Esophagus mucosa (tissue), 1 donor: ENCODE results near the gene PPP3R1. TPM values are rescaled to one million over a fixed set of nuclear protein-coding genes. Genes with fewer than 3 reads are reported as not detected.

Experiments
- ATAC-seq: fragments of 200-7000 bp; cut with Tn5 transposase; one replicate; pipeline ENCODE4 v1.9.1; 2020
- total RNA-seq: library from RNA; stranded (reverse); gene quantifications from one replicate; pipeline ENCODE4 v1.2.4, GENCODE V29; 2023
- donor health status: DM: yes; HTN: yes; CAD: no.

PPP3R1 gene
- 40.8 TPM for total RNA-seq

DNA sequence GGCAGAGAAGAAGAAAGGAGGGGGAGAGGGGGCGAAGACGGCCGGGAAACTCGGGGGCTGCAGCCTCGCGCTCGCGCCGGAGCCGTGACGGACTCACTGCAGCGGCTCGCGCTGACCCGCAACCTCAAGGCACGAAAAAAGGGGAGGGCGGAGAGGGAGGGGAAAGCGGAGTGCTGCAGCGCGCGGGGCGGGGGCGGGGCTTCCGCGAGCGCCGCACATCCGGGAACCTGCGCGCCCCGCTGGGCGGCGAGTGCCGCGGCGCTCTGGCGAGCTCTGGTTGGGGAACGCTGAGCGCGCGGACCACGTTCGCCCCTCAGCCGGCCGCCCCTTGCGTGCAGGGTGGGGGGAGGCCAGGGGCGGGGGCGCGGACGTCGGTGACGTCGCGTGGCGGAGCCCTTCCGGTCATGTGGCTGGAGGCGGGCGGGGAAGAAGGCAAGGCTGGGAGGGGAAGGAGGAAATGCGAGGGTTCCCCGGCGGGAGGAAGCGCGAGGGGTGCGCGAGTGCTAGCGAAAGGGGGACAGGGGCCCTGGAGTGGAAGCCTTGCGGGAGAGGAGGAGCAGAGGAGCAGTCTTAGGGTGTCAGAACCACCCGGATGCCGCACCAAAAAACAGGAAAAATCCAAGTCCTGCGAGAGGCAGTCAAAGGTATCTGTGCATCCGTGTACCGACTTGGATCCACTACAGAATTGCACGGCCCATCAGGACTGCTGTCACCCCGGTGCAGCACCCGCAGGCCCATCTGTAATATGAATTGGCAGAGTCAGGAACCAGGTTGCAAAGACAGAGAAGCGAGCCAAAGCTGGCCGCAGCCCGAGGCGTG lies at the start of gene PPP3R1:
PPP3R1 (minus strand) TSS at position 133 of the 819 bp plus-strand sequence. CDS start 405 bp downstream, outside the sequence.
- ATAC-seq: peak; percentile 97

GRCh38 chr2:68295516-68295915 lies 43.2 kb upstream of the PPP3R1 start:
- no peak for ATAC-seq

DNA sequence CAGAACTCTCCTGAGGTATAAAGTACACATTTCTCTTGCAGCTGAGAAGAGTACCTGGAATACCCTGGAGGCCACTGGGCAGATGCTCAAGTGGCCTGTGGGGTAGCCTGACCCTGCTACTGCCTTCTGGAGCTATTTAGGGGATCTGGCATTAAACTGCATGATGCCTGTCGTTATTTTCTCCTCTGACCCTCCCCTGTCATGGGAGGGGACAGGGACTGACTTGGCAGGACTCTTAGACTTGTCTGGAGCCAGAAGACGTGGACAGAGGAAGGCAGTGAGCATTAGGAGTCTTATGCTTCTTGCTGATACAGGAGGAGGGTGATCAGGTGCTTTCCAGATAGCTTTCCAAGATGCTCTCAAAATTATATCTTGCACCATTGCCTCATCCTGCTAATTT lies 42.6 kb upstream of the PPP3R1 start:
- ATAC-seq: no peak

- no peak for ATAC-seq
These were observed 41.9 kb upstream of the PPP3R1 start for GRCh38 chr2:68294187-68294586.

GRCh38 chr2:68293755-68294154 lies 41.4 kb upstream of the PPP3R1 start:
- no peak for ATAC-seq

DNA sequence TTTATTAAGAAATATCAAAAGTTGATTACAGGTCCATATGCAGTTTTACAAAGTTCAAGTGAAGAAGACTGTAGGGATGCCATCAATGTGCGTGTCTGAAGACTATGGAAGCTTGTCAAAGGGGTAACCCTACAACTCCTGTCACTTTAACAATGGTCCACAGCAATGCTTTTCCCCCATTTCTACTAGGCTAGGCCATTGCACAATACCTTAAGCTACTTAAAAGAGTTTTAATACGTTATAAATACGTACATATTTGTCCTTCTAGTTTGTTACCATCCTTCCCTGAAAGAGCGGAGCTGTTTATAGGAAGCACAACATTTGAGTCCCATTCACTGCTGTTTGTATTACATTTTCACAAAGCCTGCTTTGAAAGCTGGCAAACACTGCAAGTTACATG lies 40.7 kb upstream of the PPP3R1 start:
- ATAC-seq: no peak

DNA sequence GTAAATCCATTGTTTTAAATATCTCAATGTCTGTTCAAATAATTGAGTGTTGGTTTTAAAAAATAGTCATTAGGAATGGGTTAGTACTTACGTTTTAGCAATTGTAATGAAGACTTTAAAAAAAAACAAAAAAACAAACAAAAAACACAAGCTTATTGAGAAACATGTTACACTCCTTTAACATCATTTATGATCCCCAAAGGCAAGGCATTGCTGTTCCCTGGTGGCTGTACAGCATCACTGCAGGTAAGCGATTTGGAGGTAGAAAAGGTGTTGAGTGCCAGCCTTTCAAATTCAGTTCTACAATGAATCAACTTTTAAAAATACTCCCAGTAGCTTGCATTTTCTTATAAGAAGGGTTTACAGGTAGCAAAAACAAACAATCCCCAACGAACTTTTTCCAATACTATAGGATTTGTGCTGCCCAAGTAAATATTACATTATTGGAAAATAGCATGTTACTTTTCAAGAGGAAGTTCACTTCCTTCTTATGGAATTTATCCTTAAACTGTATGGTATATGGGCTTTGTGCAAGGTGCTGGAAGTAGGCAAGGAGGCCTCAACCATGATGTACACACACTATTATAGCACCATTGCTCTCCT lies 39.9 kb upstream of the PPP3R1 start:
- ATAC-seq: peak; percentile 59

GRCh38 chr2:68291314-68291713 lies 39.0 kb upstream of the PPP3R1 start:
- ATAC-seq: no peak

- ATAC-seq: no peak
These were observed 38.6 kb upstream of the PPP3R1 start for GRCh38 chr2:68290901-68291300.

GRCh38 chr2:68287580-68288441 lies 35.5 kb upstream of the PPP3R1 start:
- ATAC-seq: peak; percentile 56

DNA sequence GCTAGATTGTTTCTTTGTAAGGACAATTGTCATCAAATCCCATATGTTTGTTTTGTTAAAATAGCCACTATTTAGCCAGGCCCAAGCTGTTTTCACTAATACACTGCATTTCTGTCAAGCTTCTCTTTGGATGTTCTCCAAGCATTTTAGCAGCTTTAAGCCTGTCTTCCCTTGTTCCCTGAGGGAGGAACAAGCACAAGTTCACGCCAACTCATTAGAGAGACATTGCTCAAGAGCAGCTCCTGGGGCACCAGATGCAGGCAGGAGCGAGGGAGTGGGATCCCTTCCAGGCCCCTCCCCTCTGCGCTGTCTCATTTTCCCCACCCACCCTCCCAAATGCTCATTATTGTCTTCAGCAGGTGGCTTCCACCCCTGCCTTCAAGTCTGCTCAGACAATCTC lies 32.6 kb upstream of the PPP3R1 start:
- peak; percentile 67 for ATAC-seq

DNA sequence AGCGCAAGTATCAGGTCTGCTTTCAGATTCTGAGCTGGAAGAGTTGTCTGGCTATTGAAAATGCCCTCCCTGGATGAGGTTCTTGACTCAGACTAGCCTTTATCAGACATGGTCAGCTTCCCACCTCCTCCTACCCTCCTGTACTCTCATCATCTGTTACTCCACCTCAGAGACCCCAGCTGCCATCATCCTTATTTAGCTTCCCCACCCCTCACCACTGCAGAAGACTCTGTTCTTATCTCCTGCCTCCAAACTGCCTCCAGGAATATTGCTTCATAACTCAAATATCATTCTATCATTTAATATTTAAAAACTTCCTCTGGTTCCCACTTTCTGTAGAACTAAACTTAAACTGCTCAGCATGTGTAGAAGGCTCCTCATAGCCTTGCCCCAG lies 31.1 kb upstream of the PPP3R1 start:
- ATAC-seq: no peak

- ATAC-seq: peak; percentile 62
These were observed 30.6 kb upstream of the PPP3R1 start for GRCh38 chr2:68282811-68283418.

DNA sequence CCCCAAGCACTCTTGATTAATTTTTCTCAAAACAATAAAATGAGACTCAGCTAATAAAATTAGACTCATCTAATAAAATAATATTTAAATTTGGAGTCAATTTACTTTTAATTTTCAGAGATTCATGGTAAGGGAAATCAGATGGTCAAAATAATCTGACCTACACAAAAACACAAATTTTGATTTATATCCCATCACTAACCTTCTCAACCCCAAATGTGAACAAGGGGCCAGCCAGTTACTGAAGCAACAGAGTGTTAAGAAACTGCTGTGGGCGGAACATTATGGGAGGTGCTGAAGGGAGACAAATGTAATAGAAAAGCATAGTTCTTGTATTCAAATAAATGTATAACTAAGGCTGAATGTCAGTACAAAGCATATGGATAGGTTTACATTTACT lies 28.5 kb upstream of the PPP3R1 start:
- ATAC-seq: no peak

DNA sequence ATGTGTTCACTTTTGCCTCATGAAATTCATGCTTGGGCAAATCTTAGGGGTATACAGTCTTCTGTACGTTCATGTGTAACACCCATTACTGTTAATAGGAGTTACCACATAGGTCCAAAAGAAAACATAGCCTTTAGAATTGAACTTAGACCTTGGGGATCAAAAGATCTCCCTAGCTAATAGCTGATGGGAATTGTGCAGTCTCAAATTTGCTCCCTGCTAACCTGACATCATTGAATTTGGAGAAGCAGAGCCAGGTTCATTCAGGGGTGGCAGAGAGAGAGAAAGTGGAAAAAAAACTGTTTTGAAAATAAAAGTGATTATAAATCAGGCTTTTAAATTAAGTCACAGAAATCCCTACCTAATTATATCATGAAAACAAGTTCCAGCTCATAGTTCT lies 28.0 kb upstream of the PPP3R1 start:
- ATAC-seq: no peak

DNA sequence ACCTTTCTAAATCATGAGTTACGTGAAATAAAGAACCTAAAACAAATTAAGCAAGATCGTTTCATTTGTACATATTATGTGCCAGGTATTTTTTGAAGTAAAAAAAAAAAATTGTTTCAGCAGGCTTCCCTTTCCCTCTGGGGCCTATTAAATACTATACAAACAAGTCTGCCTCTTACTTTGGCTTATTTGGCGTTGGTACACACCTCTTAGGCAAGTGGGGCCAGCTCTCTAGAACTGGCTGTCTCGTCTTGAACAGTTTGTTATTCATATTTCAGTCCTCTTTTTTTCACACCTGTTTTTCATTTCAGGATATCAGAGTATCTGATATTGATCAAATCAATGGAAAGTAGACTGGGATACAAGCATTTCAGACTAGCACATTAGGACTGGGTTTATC lies 27.4 kb upstream of the PPP3R1 start:
- peak; percentile 54 for ATAC-seq

GRCh38 chr2:68278169-68278568 lies 25.8 kb upstream of the PPP3R1 start:
- ATAC-seq: peak; percentile 38

- ATAC-seq: no peak
These were observed 21.7 kb upstream of the PPP3R1 start for GRCh38 chr2:68274022-68274421.

- no peak for ATAC-seq
These were observed 20.1 kb upstream of the PPP3R1 start for GRCh38 chr2:68272246-68272994.

DNA sequence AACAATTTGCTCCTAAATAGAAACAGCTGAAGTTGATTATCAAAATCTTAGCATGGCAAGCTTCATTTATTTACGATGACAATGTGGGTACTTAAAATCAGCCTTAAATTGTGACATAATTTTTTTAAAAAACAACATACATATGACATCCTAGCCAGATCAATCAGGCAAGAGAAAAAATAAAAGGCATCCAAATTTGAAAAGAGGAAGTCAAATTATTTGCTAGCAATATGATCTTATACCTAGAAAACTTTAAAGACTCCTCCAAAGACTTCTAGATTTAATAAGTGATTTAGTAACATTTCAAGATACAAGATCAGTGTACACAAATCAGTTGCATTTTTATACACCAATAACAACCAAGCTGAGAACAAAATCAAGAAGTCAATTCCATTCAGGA lies 14.3 kb upstream of the PPP3R1 start:
- ATAC-seq: no peak

DNA sequence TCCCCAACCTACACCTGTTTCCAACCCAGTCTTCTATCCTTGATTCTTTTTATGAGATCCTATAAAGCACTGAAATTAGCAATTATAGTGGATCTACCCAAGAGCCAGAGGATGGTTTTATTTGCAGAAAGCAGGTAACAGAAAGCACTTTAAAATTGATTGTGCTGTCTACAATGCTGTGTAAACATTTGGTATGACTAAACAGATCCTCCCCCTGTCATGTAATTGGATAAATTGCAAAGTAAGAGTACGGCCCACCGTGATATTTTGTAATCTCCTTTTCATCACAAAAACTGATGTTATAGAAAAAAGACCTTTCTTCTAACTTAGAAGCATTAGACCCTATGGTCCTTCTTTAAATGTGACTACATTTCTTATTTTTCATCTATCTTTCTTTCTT lies 11.3 kb upstream of the PPP3R1 start:
- no peak for ATAC-seq

DNA sequence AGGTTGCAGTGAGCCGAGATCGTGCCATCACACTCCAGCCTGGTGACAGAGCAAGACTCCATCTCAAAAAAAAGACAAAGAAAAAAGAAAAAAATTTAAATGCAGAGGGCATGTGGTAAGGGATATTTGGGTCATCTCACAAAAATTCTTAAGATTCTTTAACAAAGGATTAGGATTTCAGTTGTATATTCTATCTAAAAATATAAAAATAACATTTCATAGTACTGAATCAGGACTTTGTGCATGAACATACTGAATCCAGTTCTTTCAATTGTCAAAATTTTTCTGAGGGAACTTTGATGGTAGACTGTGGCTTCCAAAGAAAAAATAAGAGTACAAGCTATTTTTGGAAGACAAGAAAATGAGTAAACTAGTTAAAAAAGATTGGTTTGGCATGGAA lies 6.5 kb upstream of the PPP3R1 start:
- ATAC-seq: no peak
